KMS-11 (cell line): ENCODE results near the gene ARHGEF1.

Experiments used
- H2AFZ ChIP-seq: fragments of 200-600 bp; sonication (generic); 2 replicates; pipeline ENCODE4 v1.6.1; 2016; ENCODE audit warnings: antibody characterized with exemption, mixed run types, low read depth
- H3K27ac ChIP-seq: fragments of 200-600 bp; sonication (generic); 2 replicates; pipeline ENCODE4 v1.6.1; 2016; ENCODE audit warnings: mild to moderate bottlenecking, mixed run types
- H3K27me3 ChIP-seq: fragments of 200-600 bp; sonication (generic); 2 replicates; pipeline ENCODE4 v1.6.1; 2017; ENCODE audit warnings: mild to moderate bottlenecking, low read depth, mixed run types, moderate library complexity; ENCODE audit not compliant: insufficient read depth
- H3K36me3 ChIP-seq: fragments of 200-600 bp; sonication (generic); 2 replicates; pipeline ENCODE4 v1.6.1; 2017; ENCODE audit warnings: mild to moderate bottlenecking, mixed run types; ENCODE audit not compliant: insufficient read depth
- H3K4me1 ChIP-seq: fragments of 200-600 bp; sonication (generic); 2 replicates; pipeline ENCODE4 v1.6.1; 2016; ENCODE audit warnings: mild to moderate bottlenecking, low read depth, mixed run types; ENCODE audit not compliant: poor library complexity, severe bottlenecking
- H3K4me2 ChIP-seq: fragments of 200-600 bp; sonication (generic); 2 replicates; pipeline ENCODE4 v1.7.0; 2016; ENCODE audit warnings: mild to moderate bottlenecking, mixed run types
- H3K4me3 ChIP-seq: fragments of 200-600 bp; sonication (generic); IDR thresholded peaks from 2 replicates; pipeline ENCODE4 v1.6.1; 2017; ENCODE audit warnings: low read depth, low read length, mixed read lengths; ENCODE audit not compliant: insufficient read depth
- H3K79me2 ChIP-seq: fragments of 200-600 bp; sonication (generic); 2 replicates; pipeline ENCODE4 v1.6.1; 2016; ENCODE audit warnings: low read depth, mixed run types; ENCODE audit not compliant: insufficient read depth
- H3K9ac ChIP-seq: fragments of 200-600 bp; sonication (generic); 2 replicates; pipeline ENCODE4 v1.6.1; 2016; ENCODE audit warnings: mild to moderate bottlenecking, mixed run types
- H4K20me1 ChIP-seq: fragments of 200-600 bp; sonication (generic); 2 replicates; pipeline ENCODE4 v1.6.1; 2016; ENCODE audit warnings: mild to moderate bottlenecking, mixed run types; ENCODE audit not compliant: insufficient read depth
- TF ChIP-seq, protein P1 (sequence below): fragments of 200-600 bp; sonication (generic); conservative IDR thresholded peaks from 2 replicates; pipeline ENCODE4 v1.6.1; 2017; ENCODE audit warnings: low read depth, mild to moderate bottlenecking, antibody characterized with exemption, low read length, moderate library complexity, mixed read lengths

ARHGEF1 gene

DNA sequence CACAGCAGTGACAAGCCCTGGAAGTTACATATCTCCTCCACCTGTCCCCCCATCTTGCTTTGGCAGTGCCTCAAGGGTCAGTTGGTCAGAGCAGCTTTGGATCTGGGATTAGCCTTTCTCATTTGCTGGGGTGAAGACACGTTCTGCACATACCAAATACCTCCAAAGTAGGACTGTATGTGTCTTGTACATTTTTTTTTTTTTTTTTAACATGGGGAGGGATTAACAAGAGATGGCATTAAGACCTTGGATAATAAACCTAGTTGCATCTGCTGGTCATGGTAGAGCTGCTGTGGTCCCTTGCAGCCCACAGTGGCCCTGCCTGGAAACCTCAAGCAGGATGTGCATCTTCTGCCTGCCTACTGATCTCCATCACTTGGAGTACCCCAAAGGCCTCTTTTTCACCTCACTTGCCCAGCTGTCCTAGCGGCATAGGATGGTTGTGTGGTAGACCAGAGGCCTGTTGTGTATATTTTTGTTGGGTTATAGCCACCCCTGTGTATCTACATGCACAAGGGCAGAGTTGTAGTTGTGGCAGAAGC lies 20.5 kb upstream of the ARHGEF1 start:
- peaks cover 71% of the 10 kb centered on the region for H3K4me1 ChIP-seq
- peaks cover 72% of the 10 kb centered on the region for H3K79me2 ChIP-seq
- TF ChIP-seq, protein P1, sequence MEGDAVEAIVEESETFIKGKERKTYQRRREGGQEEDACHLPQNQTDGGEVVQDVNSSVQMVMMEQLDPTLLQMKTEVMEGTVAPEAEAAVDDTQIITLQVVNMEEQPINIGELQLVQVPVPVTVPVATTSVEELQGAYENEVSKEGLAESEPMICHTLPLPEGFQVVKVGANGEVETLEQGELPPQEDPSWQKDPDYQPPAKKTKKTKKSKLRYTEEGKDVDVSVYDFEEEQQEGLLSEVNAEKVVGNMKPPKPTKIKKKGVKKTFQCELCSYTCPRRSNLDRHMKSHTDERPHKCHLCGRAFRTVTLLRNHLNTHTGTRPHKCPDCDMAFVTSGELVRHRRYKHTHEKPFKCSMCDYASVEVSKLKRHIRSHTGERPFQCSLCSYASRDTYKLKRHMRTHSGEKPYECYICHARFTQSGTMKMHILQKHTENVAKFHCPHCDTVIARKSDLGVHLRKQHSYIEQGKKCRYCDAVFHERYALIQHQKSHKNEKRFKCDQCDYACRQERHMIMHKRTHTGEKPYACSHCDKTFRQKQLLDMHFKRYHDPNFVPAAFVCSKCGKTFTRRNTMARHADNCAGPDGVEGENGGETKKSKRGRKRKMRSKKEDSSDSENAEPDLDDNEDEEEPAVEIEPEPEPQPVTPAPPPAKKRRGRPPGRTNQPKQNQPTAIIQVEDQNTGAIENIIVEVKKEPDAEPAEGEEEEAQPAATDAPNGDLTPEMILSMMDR = no peak
- H3K27ac ChIP-seq = no peak overlapping the region
- H4K20me1 ChIP-seq = peaks cover 23% of the 10 kb centered on the region
- H3K9ac ChIP-seq = no peak overlapping the region; the same call in 1 of the 2 replicates
- H3K4me3 ChIP-seq = no peak overlapping the region
- peaks cover 40% of the 10 kb centered on the region; the same call in 1 of the 2 replicates for H3K36me3 ChIP-seq
- H3K27me3 ChIP-seq = no peaks in the 10 kb centered on the region; the same call in 1 of the 2 replicates
- H3K4me2 ChIP-seq = peak overlapping the region; percentile 97; the same call in 1 of the 2 replicates
- H2AFZ ChIP-seq = no peak overlapping the region

DNA sequence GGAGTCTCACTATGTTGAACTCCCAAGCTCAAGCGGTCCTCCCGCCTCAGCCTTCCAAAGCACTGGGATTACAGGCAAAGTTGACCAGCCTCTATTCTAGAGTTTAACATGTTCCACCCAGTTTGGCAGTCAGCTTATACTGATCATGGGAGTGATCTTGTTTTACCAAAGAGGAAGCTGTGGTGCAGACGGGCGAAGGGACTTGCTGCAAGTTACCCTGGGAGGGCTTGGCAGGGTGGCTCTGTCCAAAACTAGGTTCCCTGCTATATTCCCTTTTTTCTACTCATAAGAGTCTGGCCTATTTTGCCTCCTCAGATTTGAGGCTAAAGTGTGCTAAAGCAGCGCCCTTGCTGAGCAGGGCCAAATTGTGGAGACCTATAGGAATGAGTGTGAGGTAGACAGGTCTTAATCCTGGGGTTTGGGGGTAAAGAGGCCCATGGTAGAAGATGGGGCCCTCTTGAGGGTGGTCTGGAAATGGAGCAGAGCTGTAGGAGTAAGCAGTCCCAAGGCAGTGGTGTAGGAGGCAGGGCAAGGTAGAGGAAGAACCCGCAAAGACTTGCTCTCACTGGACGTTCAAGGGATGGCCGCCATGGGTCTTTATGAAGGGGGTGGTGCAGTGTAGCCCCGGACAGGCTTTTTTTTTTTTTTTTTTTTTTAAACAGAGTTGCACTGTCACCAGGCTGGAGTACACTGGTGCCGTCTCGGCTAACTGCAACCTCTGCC lies 19.6 kb upstream of the ARHGEF1 start:
- no peak overlapping the region for H3K27ac ChIP-seq
- no peaks in the 10 kb centered on the region; the same call in 1 of the 2 replicates for H3K27me3 ChIP-seq
- peaks cover 30% of the 10 kb centered on the region for H4K20me1 ChIP-seq
- TF ChIP-seq, protein P1 = no peak
- H3K4me3 ChIP-seq = no peak overlapping the region
- peak overlapping the region; percentile 97; the same call in 1 of the 2 replicates for H3K4me2 ChIP-seq
- H3K79me2 ChIP-seq = peaks cover 81% of the 10 kb centered on the region
- peaks cover 40% of the 10 kb centered on the region; the same call in 1 of the 2 replicates for H3K36me3 ChIP-seq
- peaks cover 80% of the 10 kb centered on the region for H3K4me1 ChIP-seq
- H2AFZ ChIP-seq = no peak overlapping the region
- no peak overlapping the region for H3K9ac ChIP-seq

DNA sequence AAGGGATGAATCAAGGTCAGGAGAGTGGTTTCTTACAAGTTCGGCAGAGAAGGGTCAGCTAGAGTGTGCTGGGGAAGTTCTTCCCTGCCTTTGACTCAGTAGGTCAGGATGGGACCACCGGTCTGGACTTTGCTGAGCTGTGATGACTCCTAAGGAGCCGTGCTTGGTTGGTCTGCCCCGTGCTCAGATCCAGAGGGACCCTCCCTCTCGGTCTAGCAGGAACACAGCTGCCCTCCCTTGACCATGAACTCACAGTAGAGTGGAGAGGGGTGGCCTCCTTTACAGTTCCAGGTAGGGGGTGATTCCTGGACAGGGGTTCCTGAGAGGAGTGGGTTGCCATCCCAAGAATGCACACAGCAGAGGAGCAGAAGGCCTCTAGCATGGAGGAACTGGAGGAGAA lies 18.6 kb upstream of the ARHGEF1 start:
- peaks cover 36% of the 10 kb centered on the region for H4K20me1 ChIP-seq
- H3K9ac ChIP-seq = no peak overlapping the region
- TF ChIP-seq, protein P1 = no peak
- no peaks in the 10 kb centered on the region; the same call in 1 of the 2 replicates for H3K27me3 ChIP-seq
- no peak overlapping the region for H3K4me3 ChIP-seq
- peaks cover 83% of the 10 kb centered on the region for H3K4me1 ChIP-seq
- peak overlapping the region; percentile 14; the same call in 1 of the 2 replicates for H3K27ac ChIP-seq
- no peak overlapping the region for H2AFZ ChIP-seq
- H3K4me2 ChIP-seq = peak overlapping the region; percentile 34; the same call in 1 of the 2 replicates
- H3K36me3 ChIP-seq = peaks cover 45% of the 10 kb centered on the region; the same call in 1 of the 2 replicates
- H3K79me2 ChIP-seq = peaks cover 83% of the 10 kb centered on the region

DNA sequence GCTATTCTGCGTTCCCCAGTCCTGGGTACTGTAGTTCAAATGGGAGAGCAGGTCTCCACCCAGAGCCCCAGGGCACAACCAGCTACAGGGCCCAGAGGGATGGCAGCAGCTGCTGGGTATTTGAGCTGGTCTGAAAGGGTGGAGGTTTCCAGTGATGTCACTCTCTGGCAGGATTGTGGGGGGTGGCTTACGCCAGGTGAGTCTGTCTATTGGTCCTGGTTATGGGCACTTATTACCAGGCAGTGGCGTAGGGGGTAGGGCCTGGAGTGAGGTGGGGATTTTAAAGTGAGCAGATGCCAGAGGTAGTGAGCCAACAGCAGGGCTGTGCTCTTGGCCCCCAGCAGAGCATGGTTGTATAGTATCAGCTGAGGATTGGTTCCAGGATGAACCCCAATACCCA lies 16.7 kb upstream of the ARHGEF1 start:
- Histone ChIP-seq H2AFZ (no peak overlapping the region), H3K27me3 (no peaks in the 10 kb centered on the region; the same call in 1 of the 2 replicates), H3K27ac (no peak overlapping the region), H3K9ac (no peak overlapping the region), H3K4me1 (peaks cover 100% of the 10 kb centered on the region), H3K4me2 (peak overlapping the region; percentile 11; the same call in 1 of the 2 replicates), H3K36me3 (peaks cover 52% of the 10 kb centered on the region; the same call in 1 of the 2 replicates), H4K20me1 (peaks cover 42% of the 10 kb centered on the region), H3K4me3 (no peak overlapping the region), H3K79me2 (peaks cover 72% of the 10 kb centered on the region)
- TF ChIP-seq, protein P1 = no peak
